Chondrocyte (in vitro differentiated cells): Measurements from ENCODE around the gene ING1. TPM values are rescaled to one million over a fixed set of nuclear protein-coding genes. Genes with fewer than 3 reads are reported as not detected.

Experiments used
- DNase-seq: peaks from one replicate; pipeline ENCODE4 v3.0.0; 2021; ENCODE audit warnings: mixed read lengths, low spot score
- H3K27ac Mint-ChIP-seq: one replicate; pipeline ENCODE4 v1.8.0; 2021; ENCODE audit warnings: mild to moderate bottlenecking, moderate library complexity, mixed read lengths; ENCODE audit not compliant: unreplicated experiment
- H3K27me3 Mint-ChIP-seq: 2 replicates; pipeline ENCODE4 v1.8.0; 2021; ENCODE audit warnings: low read depth, mixed read lengths
- H3K36me3 Mint-ChIP-seq: 2 replicates; pipeline ENCODE4 v1.8.0; 2021; ENCODE audit warnings: low read depth, mixed read lengths
- H3K4me1 Mint-ChIP-seq: 2 replicates; pipeline ENCODE4 v1.8.0; 2021; ENCODE audit warnings: low read depth, mild to moderate bottlenecking, mixed read lengths
- H3K4me3 Mint-ChIP-seq: one replicate; pipeline ENCODE4 v1.8.0; 2021; ENCODE audit warnings: mild to moderate bottlenecking, moderate library complexity, mixed read lengths; ENCODE audit not compliant: unreplicated experiment
- H3K9me3 Mint-ChIP-seq: 2 replicates; pipeline ENCODE4 v1.8.0; 2021; ENCODE audit warnings: low read depth, mixed read lengths
- CTCF ChIP-seq: fragments of 200-600 bp; sonication (generic); IDR thresholded peaks from 2 replicates; pipeline ENCODE4 v1.5.0; 2021; ENCODE audit warnings: antibody characterized with exemption, mild to moderate bottlenecking, moderate library complexity
- total RNA-seq: library from RNA; stranded (reverse); gene quantifications from 3 replicates; pipeline ENCODE4 v1.2.1, GENCODE V29; 2021

Gene ING1
- total RNA-seq, 1 donor from 2014 or later: 14.3 TPM

GRCh38 chr13:110737555-110737954 lies 24.1 kb downstream of the ING1 start:
- H3K36me3 Mint-ChIP-seq: peaks cover 2% of the 10 kb centered on the region
- H3K27ac Mint-ChIP-seq: no peak overlapping the region
- no peaks in the 10 kb centered on the region for H3K27me3 Mint-ChIP-seq
- no peak for DNase-seq
- H3K4me1 Mint-ChIP-seq: no peaks in the 10 kb centered on the region
- TF ChIP-seq CTCF: no peak
- H3K4me3 Mint-ChIP-seq: no peak overlapping the region
- peaks cover 9% of the 10 kb centered on the region for H3K9me3 Mint-ChIP-seq

- H3K27ac Mint-ChIP-seq: no peak overlapping the region
- DNase-seq: no peak
- no peak for TF ChIP-seq CTCF
- no peaks in the 10 kb centered on the region for H3K27me3 Mint-ChIP-seq
- peaks cover 3% of the 10 kb centered on the region for H3K9me3 Mint-ChIP-seq
- peaks cover 3% of the 10 kb centered on the region for H3K36me3 Mint-ChIP-seq
- H3K4me1 Mint-ChIP-seq: peaks cover 7% of the 10 kb centered on the region
- no peak overlapping the region for H3K4me3 Mint-ChIP-seq
These were observed 30.2 kb downstream of the ING1 start for GRCh38 chr13:110743687-110744086.

GRCh38 chr13:110746438-110746837 lies 32.9 kb downstream of the ING1 start:
- Mint-ChIP-seq H3K9me3 (peaks cover 10% of the 10 kb centered on the region), H3K27ac (no peak overlapping the region), H3K27me3 (no peaks in the 10 kb centered on the region), H3K4me3 (no peak overlapping the region), H3K36me3 (peaks cover 9% of the 10 kb centered on the region), H3K4me1 (peaks cover 7% of the 10 kb centered on the region)
- no peak for DNase-seq
- no peak for TF ChIP-seq CTCF

- no peaks in the 10 kb centered on the region for H3K27me3 Mint-ChIP-seq
- H3K9me3 Mint-ChIP-seq: peaks cover 14% of the 10 kb centered on the region
- DNase-seq: no peak
- H3K27ac Mint-ChIP-seq: no peak overlapping the region
- H3K36me3 Mint-ChIP-seq: peaks cover 11% of the 10 kb centered on the region
- no peak for TF ChIP-seq CTCF
- H3K4me3 Mint-ChIP-seq: no peak overlapping the region
- peaks cover 7% of the 10 kb centered on the region for H3K4me1 Mint-ChIP-seq
These were observed 34.8 kb downstream of the ING1 start for GRCh38 chr13:110748271-110748670.

- peaks cover 2% of the 10 kb centered on the region for H3K36me3 Mint-ChIP-seq
- TF ChIP-seq CTCF: no peak
- no peak overlapping the region for H3K4me3 Mint-ChIP-seq
- H3K27me3 Mint-ChIP-seq: no peaks in the 10 kb centered on the region
- DNase-seq: no peak
- no peak overlapping the region for H3K27ac Mint-ChIP-seq
- H3K9me3 Mint-ChIP-seq: peaks cover 5% of the 10 kb centered on the region
- H3K4me1 Mint-ChIP-seq: peaks cover 6% of the 10 kb centered on the region
These were observed 42.7 kb downstream of the ING1 start for GRCh38 chr13:110756219-110756631.
